Activated naive CD8-positive, alpha-beta T cell treated with anti-CD3 and anti-CD28 coated beads, Interleukin-2, amount 50 U/mL, for 16 hours (primary cell): ENCODE results near the gene DAD1.

Source experiments
- DNase-seq: peaks from one replicate; pipeline ENCODE4 v3.0.0-alpha.2; 2020; ENCODE audit warnings: low read depth, low spot score

Gene DAD1

DNA sequence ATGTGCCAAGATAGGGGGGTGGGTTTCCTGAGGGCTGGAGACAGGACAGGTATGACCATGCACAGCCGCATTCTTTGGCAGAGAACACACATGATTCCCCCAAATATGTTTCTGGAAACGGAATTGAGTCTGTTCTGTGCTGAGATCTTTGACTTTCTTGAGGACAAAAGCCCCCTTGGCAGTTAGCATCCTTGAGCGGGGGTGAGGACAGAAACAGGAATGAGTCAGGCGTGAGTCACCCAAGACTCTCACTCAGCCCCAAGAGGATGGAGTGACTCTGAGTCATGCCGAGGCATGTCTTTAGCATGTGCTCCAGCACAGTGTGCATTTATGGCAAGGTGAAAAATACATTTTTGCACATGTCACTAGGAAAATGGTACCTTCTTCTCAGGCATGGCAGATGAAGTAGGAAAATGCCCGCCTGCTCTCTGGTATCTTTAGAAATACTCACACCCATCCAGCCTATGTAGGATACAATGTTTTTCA, 52.1 kb downstream of the DAD1 start:
- DNase-seq = peak; percentile 87

DNA sequence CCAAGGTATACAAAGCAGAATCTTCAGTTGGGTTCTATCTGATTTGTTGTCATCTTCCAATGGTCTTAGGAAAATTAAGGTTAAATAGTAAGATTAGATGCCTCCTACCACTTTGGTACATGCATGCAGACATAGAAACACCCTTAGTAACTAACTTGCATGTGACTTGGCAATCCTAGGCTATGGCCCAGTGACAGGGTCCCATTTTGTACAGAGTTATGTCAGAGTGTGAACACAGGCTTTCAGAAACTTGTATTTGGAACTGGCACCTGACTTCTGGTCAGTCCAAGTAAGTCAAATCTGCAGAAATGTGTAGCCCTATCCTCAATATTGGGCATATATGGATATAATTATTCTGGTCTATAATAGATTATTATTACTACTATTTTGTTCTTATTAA, 53.1 kb downstream of the DAD1 start:
- DNase-seq = no peak

DNA sequence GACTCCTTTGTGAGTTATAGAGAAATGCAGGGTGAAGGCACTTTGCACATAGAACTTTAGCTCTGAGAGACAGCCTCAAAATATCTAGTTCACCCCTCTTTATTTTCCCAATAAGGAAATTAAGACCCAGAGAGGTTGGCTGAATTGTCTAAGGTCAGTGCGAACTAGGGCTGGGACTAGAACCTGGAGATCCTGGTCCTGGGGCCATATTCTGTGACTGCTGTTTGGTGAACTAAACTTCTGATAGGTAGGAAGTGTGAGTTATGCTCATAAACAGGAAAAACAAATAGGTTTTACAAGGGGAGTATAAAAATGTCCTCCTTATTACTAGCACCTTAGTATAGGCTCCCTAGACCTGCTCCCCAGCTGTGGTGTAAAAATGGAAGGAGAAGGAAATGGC, 53.9 kb downstream of the DAD1 start:
- no peak for DNase-seq

DNA sequence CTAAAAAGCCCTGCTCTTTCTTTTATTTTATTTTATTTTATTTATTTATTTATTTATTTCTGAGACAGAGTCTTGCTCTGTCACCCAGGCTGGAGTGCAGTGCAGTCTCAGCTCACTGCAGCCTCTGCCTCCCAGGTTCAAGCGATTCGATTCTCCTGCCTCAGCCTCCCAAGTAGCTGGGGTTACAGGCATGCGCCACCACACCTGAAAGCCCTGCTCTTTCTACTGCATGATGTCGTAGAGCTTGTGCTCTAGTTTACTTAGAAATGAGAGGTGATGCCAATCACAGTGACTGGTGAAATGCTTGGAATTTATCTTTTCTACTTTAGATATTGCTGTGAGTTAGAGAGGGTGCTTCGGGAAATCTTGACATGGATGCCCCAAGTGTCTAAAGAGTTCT, 54.5 kb downstream of the DAD1 start:
- DNase-seq = no peak

DNA sequence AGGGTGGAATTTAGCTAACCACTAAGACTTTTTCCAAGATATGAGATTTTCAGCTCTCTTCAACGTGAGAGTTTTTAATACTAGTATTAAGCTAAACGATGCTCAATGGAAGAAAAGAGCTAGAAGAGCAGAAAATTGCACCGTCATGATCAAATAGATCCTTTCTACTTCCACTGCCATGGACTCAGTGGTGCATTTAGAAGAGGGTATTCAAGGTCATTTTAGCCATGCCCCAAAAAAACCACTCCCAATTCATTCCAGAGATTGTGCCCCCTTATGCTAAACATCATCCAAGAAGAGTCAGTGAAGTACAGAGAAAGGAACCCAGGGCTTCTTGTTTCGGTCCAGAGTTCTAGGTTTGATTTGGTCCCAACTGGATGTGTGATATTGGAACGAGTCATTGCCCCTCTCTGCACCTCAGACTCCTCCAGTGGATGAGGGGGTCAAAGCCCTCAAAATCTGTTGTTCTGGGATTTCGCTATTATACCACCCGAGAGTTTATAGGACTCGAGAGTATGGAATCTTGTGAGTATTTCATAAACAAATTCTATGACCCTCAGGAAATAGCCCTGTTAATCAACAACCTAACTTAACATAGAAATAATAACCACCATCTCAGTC, 55.2 kb downstream of the DAD1 start:
- no peak for DNase-seq

DNA sequence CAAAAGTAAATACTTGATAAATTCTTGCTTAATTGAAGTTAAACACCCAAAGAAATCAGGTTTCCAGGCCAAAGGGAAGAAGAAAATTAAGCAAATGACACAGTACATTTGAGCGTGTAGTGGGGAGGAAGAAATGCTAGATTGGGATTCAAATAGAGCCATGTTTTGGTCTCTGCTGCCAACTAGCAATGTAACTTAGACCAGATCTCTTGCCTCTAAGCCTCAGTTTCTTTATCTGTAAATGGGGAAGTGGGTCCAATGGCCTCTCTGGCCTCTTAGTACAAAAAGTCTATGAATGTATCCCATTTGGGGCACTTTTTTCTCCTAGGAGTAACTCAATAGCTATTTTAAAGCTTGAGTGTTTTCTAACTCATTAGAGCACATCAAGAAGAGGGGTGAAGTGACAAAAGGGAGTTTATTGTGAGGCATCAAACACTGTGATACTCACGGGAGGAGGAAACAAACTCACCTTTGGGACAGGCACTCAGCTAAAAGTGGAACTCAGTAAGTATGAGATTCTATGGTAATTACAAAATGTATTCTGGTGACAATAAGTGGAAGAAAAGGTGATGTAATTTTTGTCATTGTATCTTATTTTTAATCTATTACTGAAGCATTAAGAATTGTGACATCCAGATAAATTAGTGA, 55.8 kb downstream of the DAD1 start:
- no peak for DNase-seq

DNA sequence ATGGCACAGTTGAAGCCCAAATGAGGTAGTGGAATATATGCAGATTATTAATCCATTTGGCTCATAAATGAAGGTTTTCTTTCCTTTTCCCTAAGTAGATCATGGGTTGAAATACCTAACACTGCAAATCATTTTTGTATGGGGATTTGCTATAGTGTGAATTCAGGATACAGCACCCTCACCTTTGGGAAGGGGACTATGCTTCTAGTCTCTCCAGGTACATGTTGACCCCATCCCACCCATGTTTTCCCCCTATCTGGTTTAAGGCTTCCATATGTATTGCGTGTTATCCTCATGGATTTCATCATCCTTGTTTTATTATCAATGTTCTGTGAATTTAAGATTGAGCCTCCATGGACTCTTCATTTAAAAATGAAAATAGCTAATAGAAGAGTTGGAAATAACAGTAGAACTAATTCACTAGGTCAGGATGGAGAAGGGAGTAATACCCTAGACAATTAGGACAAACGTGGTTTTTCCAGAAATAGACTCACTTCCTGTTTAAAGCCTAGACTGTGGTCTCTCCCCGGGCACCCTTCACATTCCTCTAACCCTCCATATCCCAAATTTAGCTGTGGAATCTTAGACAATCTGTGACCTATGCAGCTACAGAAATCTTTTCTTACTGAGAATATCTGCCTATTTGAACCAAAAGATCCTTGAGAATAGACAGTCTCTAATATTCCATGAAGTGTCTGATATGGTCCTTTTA, 56.5 kb downstream of the DAD1 start:
- DNase-seq = no peak

DNA sequence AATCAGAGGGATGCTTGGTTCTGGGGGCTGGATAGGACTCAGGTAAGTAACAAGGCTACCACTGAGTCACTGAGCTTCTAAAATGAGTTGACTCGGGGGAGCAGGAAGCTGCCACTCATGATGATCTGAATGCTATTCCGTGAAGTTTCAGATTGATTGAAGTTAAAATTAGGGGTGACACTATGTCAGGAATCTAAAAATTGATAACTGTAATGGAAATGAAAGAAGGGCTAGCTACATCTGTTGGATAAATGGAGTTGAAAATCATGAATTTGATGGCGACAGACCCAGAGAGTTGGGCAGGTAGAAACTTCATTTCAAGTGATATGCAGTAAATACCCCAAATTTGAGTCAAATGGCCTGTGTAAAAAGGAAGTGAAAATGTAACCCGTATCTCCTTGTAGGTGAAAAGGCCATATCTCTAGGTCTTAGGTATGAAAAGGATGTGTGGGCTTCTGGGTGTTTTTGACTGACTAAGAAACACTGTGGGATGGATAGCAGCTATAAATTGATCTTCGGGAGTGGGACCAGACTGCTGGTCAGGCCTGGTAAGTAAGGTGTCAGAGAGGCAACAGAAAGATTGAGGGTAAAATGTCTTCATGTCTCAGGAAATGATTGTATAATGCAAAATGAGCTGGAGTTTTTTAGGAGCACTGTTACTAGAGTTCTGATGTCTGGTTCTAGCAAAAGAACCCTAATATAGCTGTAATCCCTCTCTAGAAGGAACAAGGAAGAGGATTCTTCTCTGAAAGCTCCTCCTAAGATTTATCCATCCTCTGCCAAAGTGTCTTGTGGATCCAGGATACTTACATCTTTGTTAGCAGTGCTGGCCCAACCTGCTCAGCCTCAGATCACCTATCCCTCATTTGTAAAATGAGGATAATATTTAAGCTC, 57.3 kb downstream of the DAD1 start:
- no peak for DNase-seq

DNA sequence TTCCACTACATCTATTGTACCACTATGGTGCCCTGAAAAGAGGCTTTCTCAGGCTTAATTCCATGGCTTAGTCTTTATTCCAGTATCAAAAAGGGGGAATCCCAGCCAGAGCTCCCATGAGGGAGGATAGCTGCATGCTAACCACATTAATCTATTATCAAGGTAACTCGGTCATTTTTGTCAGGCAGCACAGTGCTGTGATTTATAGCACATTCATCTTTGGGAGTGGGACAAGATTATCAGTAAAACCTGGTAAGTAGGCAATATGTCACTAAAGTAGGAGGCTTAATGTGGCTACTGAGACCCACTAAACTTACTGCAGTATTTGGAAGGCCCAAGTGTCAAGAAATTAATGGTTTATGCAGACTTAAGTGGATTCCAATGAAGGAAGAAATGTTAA, 58.9 kb downstream of the DAD1 start:
- no peak for DNase-seq

DNA sequence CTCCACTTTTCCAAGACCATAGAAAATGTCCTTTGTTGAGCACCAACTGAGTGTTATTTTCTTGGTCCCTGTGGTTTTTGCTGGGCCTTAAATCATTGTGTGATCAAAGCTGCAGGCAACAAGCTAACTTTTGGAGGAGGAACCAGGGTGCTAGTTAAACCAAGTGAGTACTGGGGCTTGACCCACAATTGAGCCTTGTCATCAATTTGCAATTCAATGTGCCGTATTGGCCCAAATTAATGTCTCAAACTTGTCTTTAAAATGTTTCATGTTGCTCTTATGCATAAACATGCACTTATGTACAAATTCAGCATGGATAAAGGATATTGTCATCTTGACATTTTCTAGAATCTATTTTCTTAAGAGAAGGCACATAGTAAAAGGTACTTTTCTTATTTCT, 62.3 kb downstream of the DAD1 start:
- DNase-seq = no peak

DNA sequence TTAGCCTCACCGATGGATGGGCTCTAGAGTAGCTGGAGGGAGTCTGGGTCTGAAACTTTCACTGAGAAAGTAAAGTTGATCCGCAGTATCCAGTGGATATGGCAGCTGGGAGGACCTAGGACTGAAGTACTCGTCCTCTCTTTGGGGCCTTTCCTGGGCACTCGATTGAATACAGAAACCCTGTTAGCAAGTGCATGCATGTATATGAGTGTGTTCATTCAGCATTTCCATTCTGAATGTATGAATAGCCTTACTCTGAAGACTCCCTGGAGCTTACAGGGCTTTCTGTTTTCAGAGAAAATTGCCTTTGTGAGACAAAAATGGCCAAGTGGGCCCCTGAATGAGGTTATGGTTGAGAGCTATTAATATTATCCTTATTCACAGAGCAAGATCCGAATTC, 62.8 kb downstream of the DAD1 start:
- DNase-seq = no peak

DNA sequence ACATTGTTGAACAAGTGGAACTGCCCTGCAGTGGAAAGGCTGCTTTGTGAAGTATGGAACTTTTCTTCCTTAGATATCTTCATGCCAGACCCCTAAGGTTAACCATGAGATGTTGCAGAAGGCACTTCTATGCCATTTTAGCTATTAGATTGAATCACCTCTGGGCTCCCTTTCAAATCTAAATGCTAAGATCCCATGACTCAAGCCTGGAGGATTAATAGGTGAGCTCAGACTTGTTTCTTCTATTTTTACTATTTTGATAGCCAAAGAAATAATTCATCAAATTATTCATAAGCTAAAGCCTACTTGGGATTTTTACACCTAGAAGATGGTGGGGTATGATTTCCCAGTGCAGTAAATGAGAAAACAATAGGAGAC, 64.3 kb downstream of the DAD1 start:
- no peak for DNase-seq

DNA sequence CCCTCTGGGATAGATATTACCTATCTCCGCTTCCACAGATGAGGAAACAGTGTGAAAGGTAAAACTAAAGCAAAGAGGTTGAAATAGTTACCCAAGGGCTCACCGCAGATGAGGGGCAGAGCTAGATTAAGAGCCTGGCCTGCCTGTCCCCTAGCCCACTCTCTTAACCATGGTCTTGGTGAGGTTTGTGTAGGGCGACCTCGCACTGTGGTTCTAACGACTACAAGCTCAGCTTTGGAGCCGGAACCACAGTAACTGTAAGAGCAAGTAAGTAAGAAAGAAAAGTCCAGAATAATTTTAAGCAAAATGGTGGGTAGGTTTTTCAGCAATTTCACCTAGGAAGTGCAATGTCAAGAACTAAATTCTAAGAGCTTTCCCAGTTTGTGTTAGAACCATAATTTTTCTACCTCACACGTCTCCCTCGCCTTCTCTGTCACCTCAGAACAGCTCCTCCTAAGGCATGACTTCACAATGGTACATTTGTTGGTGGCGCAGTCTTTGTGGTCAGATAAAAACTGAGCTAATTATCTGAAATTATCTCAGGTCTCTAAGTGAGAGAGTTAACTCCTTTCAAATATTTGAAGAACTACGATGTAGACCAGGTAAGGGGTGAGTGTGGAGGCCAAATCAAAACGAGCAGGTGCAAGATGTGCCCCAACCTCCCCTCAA, 64.8 kb downstream of the DAD1 start:
- DNase-seq = no peak

DNA sequence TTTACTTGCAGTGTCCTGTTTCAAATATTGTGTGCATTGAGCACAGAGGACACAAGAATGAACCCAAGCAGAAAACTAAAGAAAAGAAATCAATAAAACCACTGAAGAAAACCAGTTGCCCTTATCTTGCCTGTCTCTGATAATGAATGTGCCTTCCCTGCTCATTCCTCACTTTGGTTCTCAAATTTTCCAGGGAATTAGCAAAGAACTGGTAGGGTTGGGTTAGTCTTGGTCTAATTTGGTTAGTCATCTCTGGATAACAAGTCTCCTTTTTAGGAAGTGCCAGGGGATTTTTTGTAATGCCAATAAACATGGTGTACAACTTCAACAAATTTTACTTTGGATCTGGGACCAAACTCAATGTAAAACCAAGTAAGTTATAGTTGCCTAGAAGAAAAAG, 65.7 kb downstream of the DAD1 start:
- no peak for DNase-seq

DNA sequence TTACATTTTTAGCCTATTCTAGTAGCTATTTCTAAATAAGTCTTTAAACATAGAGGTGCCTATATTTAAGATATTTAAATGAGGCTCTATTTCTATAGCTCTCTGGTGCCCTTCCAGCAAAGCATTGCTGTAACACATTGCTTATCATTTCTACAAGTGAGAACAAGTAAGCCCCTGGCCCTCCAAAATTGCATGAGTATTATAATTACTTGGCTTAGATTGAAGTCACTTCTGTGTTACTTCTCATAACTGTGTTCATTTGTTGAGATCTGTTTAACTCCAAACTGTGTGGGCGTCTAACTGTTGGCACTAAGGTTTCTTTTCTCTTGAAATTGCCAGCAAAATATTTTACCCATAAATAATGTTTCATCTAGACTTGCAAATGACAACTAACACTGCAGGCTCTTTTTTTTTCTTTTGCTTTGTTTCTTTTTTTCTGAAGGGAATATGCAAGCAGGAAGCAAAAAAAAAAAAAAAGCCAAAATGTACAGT, 66.5 kb downstream of the DAD1 start:
- DNase-seq = no peak

DNA sequence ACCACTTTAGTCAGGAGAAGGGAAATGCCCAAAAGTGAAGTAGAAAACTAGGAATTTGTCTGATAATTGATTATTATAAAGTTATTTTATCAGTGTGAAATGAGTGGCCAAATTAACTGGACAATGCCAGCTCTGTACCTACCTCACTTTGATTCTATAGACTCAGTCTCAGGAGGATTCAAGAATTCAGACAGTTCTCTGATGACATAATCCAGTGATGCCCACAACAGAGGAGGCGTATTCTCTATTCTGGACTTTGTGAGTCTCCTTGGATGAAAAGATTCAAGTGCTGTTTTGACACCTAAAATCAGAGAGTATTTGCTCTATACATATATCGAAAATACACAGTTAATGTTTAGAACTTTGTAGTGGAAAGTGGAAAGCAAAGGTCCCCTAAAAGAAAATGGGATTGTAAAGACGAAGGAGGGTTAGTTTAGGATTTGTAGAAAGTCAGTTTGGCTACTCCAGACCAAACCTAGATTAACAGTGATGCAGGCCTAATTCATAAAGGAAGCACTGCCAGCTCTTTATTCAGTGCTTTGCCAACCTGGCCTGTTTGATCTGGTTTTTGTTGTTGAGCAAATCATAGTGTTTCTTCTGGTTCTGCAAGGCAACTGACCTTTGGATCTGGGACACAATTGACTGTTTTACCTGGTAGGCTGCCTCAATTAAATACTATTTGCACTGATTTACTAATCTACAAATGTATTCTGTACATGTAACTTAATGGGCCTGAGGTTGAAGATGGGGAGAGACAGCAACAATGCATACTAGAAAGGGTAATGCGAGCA, 67.4 kb downstream of the DAD1 start:
- no peak for DNase-seq

DNA sequence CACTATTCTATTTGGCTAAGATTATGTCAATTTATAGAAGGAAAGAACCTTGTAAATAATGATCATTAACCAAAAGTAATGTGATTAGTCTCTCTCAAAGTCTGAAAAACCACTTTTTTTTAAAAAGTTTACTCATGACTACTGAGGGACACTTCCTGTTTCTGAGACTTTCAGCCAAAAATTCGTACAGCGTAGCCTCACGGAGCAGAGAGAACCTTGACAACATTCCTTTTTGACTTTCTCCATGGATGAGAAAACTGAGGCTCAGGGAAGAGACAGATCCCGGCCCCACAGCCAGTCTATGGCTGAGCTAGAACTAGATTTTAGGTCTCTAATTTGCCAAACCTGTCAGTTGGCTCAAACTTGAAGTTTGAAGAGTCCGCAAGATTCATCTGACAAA, 68.2 kb downstream of the DAD1 start:
- no peak for DNase-seq

DNA sequence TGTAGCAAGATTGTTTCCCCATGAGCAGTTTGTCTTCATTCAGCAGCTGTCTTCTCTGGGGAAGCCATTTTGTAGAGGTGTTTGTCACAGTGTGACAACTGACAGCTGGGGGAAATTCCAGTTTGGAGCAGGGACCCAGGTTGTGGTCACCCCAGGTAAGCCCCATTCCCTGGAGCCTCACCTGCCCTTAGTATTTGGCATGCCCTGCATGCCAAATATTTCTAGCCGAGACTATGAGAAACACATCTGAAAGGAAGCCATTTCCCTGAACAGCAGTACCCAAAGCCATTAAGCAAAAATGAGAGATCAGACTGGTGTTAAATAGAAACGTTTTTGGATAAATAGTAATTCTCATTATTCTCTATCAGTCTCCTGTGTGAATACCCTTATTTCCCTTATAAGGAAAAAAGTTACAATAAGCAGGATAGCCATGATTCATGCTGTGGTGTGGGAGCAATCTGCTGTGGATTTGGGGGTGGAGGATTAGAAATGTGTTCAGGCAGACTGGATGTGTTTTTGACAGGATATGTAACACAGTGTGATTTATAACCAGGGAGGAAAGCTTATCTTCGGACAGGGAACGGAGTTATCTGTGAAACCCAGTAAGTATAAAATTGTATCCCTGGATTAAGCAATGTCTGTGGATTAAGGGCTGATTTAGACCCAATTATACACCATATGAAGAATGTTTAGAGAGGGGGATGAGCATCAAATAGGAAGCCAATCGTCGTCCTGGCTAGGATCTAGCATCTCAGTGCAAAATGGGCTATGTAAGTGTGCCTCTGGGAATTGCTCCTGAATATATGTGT, 68.9 kb downstream of the DAD1 start:
- DNase-seq = no peak

DNA sequence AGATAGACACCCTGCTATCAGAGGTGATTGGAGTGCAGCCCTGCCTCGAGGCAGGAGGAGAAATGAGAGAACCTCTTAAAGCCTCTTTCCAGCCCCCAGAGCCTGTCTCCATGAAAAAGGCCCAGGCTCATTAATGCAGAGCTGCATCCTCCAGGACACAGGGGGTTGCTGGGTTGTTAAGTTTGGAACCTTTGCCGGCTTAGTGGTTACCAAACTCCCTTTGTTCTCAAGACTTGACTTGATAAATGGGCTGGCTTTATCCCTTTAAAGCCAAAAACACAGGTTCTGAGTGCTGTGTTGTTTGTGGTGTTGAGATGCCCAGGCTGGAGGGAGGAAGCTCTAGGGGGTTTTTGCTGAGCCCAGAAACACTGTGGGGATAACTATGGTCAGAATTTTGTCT, 71.0 kb downstream of the DAD1 start:
- DNase-seq = no peak
